GM12878 (cell line): ENCODE measurements around the gene RNF31. TPM values are rescaled to one million over a fixed set of nuclear protein-coding genes. Genes with fewer than 3 reads are reported as not detected.

ENCODE experiments used
- ATAC-seq: fragments of 200-7000 bp; cut with Tn5 transposase; 3 replicates; pipeline ENCODE4 v1.9.1; 2020; ENCODE audit warnings: mild to moderate bottlenecking, moderate library complexity
- BruUV-seq: library from RNA; stranded (reverse); fragments of 400-500 nt; replicated peaks from 2 replicates; lab custom pipeline; 2021; lab: Mats Ljungman, UMichigan
- CTCF ChIA-PET: fragments of 300-600 bp; sonication (Branson Sonifier 250); formaldehyde crosslinking; extraction: SDS; loops from one replicate; lab custom pipeline; 2021; ENCODE audit warnings: inconsistent platforms; lab: Yijun Ruan, JAX
- POLR2A ChIA-PET: fragments of 350-600 bp; formaldehyde crosslinking; extraction: SDS; loops from one replicate; lab custom pipeline; 2021; ENCODE audit warnings: inconsistent platforms; lab: Charles Lee
- RAD21 ChIA-PET: fragments of 300-600 bp; sonication (Branson Sonifier 250); formaldehyde crosslinking; loops from one replicate; lab custom pipeline; 2023; ENCODE audit warnings: antibody characterized with exemption; ENCODE audit not compliant: unreplicated experiment; lab: Charles Lee
- SMC1A ChIA-PET: fragments of 300-600 bp; sonication (Branson Sonifier 250); formaldehyde crosslinking; loops from one replicate; lab custom pipeline; 2023; ENCODE audit not compliant: unreplicated experiment, uncharacterized antibody; lab: Charles Lee
- DNase-seq: peaks from one replicate; pipeline ENCODE4 v3.0.0-alpha.2; 2011; ENCODE audit warnings: low read depth, low spot score
- FAIRE-seq: peaks from 3 replicates; lab custom pipeline; 2011; peaks lifted over from hg19 to GRCh38; lab: Jason Lieb, UNC
- H2AFZ ChIP-seq: 2 replicates; pipeline ENCODE4 v1.6.0; 2011; ENCODE audit warnings: low read depth, low read length, control low read depth; ENCODE audit not compliant: control insufficient read depth
- H3K27ac ChIP-seq: 2 replicates; pipeline ENCODE4 v1.5.1; 2011; ENCODE audit warnings: control low read depth; ENCODE audit not compliant: control insufficient read depth, insufficient read depth
- H3K27me3 ChIP-seq, 2 experiments: replicated peaks in 1 of 2; 2 replicates each; pipeline versions ENCODE4 v1.6.0 to v1.6.1; 2011; ENCODE audit warnings: low read length in 1 of 2; ENCODE audit not compliant: control insufficient read depth in 2 of 2, insufficient read depth in 2 of 2
- H3K36me3 ChIP-seq, 2 experiments: 2 replicates each; pipeline ENCODE4 v1.5.1; 2011; ENCODE audit warnings: low read length in 1 of 2; ENCODE audit not compliant: control insufficient read depth in 2 of 2, insufficient read depth in 2 of 2
- H3K4me1 ChIP-seq: 2 replicates; pipeline ENCODE4 v1.6.1; 2011; ENCODE audit warnings: mild to moderate bottlenecking, low read length, moderate library complexity, mixed read lengths; ENCODE audit not compliant: control insufficient read depth, insufficient read depth
- H3K4me2 ChIP-seq: 2 replicates; pipeline ENCODE4 v1.6.0; 2011; ENCODE audit warnings: control low read depth; ENCODE audit not compliant: control insufficient read depth, insufficient read depth
- H3K4me3 ChIP-seq: fragments of 200-600 bp; sonication (generic); 2 replicates; pipeline ENCODE4 v1.5.1; 2016
- H3K79me2 ChIP-seq: 2 replicates; pipeline ENCODE4 v1.6.0; 2011; ENCODE audit warnings: low read length; ENCODE audit not compliant: control insufficient read depth, insufficient read depth
- H3K9ac ChIP-seq: 2 replicates; pipeline ENCODE4 v1.8.0; 2011; ENCODE audit warnings: low read length, control low read depth, mixed read lengths; ENCODE audit not compliant: control insufficient read depth, insufficient read depth
- H3K9me3 ChIP-seq: replicated peaks from 3 replicates; pipeline ENCODE4 v1.5.1; 2011; ENCODE audit warnings: mild to moderate bottlenecking, low read length; ENCODE audit not compliant: control insufficient read depth, insufficient read depth
- H4K20me1 ChIP-seq: 2 replicates; pipeline ENCODE4 v1.6.0; 2011; ENCODE audit not compliant: control insufficient read depth, insufficient read depth
- BCL3 ChIP-seq: IDR thresholded peaks from 2 replicates; pipeline ENCODE4 v1.6.1; 2011; ENCODE audit warnings: borderline replicate concordance, low read depth, mild to moderate bottlenecking, moderate library complexity, low read length; ENCODE audit not compliant: insufficient read depth, poor library complexity, severe bottlenecking
- EZH2 ChIP-seq: IDR thresholded peaks from 2 replicates; pipeline ENCODE4 v1.6.1; 2012; ENCODE audit warnings: low read depth, mild to moderate bottlenecking, control low read depth, inconsistent platforms, low read length, borderline replicate concordance; ENCODE audit not compliant: control insufficient read depth
- HDAC2 ChIP-seq: fragments of 200-600 bp; sonication (generic); IDR thresholded peaks from 2 replicates; pipeline ENCODE4 v1.6.1; 2017
- HSF1 ChIP-seq: fragments of 150-350 bp; IDR thresholded peaks from 2 replicates; pipeline ENCODE4 v1.6.1; 2014; ENCODE audit warnings: mild to moderate bottlenecking, low read depth, low read length
- IRF3 ChIP-seq: fragments of 450-650 bp; IDR thresholded peaks from 2 replicates; pipeline ENCODE4 v1.6.1; 2014; ENCODE audit warnings: mild to moderate bottlenecking
- JUND ChIP-seq: IDR thresholded peaks from 2 replicates; pipeline ENCODE4 v1.6.1; 2012; ENCODE audit warnings: low read depth, mild to moderate bottlenecking, low read length, improper control_type of control experiment, moderate library complexity
- KLF5 ChIP-seq: fragments of 450-650 bp; IDR thresholded peaks from 2 replicates; pipeline ENCODE4 v1.6.1; 2014; ENCODE audit warnings: mild to moderate bottlenecking; ENCODE audit not compliant: partially characterized antibody
- MEF2B ChIP-seq: fragments of 450-650 bp; IDR thresholded peaks from 2 replicates; pipeline ENCODE4 v1.6.1; 2018; ENCODE audit warnings: mild to moderate bottlenecking, moderate library complexity; ENCODE audit not compliant: partially characterized antibody, poor library complexity, severe bottlenecking
- MYC ChIP-seq: IDR thresholded peaks from 2 replicates; pipeline ENCODE4 v1.6.1; 2011; ENCODE audit warnings: mild to moderate bottlenecking, low read length, moderate library complexity, inconsistent platforms; ENCODE audit not compliant: insufficient read depth, insufficient replicate concordance, insufficient read length, severe bottlenecking
- PAX5 ChIP-seq: IDR thresholded peaks from 2 replicates; pipeline ENCODE4 v1.6.1; 2011; ENCODE audit warnings: low read depth, low read length, borderline replicate concordance
- PKNOX1 ChIP-seq: fragments of 450-650 bp; IDR thresholded peaks from 2 replicates; pipeline ENCODE4 v1.6.1; 2016; ENCODE audit warnings: mild to moderate bottlenecking
- RFX5 ChIP-seq: IDR thresholded peaks from 2 replicates; pipeline ENCODE4 v1.6.1; 2011; ENCODE audit warnings: low read depth, low read length, improper control_type of control experiment
- SRF ChIP-seq, 2 experiments: IDR thresholded peaks; 2 replicates each; pipeline ENCODE4 v1.6.1; 2011; ENCODE audit warnings: low read depth in 2 of 2, low read length in 2 of 2, mild to moderate bottlenecking in 1 of 2, moderate library complexity in 1 of 2
- USF1 ChIP-seq: IDR thresholded peaks from 2 replicates; pipeline ENCODE4 v1.6.1; 2011; ENCODE audit warnings: borderline replicate concordance, low read depth, mild to moderate bottlenecking, moderate library complexity, mixed read lengths, low read length; ENCODE audit not compliant: insufficient read depth; ENCODE audit errors: extremely low read length
- YY1 ChIP-seq: IDR thresholded peaks from 2 replicates; pipeline ENCODE4 v1.6.1; 2011; ENCODE audit warnings: low read depth, mild to moderate bottlenecking, low read length
- ZZZ3 ChIP-seq: IDR thresholded peaks from 2 replicates; pipeline ENCODE4 v1.6.1; 2011; ENCODE audit warnings: low read depth; ENCODE audit not compliant: control insufficient read depth, insufficient read length
- WGBS: methylation state at CpG from one replicate; pipeline ENCODE4 v1.1.6; 2016; ENCODE audit warnings: low lambda C conversion rate; ENCODE audit not compliant: insufficient replicate concordance, insufficient coverage; ENCODE audit errors: missing lambda C conversion rate; 5-methylcytosine and 5-hydroxymethylcytosine counted together
- in situ Hi-C: fragments of 300-500 bp; cut with MboI; formaldehyde crosslinking; loops from 9 replicates; pipeline ENCODE4 v1.14.3; 2018; ENCODE audit warnings: mixed read lengths
- intact Hi-C: fragments of 100-400 bp; cut with micrococcal nuclease; formaldehyde crosslinking; loops from one replicate; pipeline ENCODE4 v1.14.2; 2022; ENCODE audit not compliant: unreplicated experiment
- polyA plus RNA-seq, 11 experiments: library from polyadenylated mRNA; depleted of rRNA in 4 of 11; unstranded in 6 of 11; stranded (reverse) in 5 of 11; fragments of >200 nt; fragmentation: Nextera tagmentation in 4 of 11; fragmentation: Illumina TruSeq in 1 of 11; extraction: Ambion mirVana in 4 of 11; extraction: Trizol in 1 of 11; gene quantifications; 1 replicate in 1 of 11; 2 replicates in 10 of 11; pipeline versions ENCODE4 v1.2.1 to v1.2.3, GENCODE V29; 2011 to 2016; ENCODE audit warnings: inconsistent platforms in 2 of 11, missing spikeins in 2 of 11, low read depth in 1 of 11
- total RNA-seq, 4 experiments: library from RNA; depleted of rRNA in 3 of 4; stranded (reverse); fragments of >200 nt in 3 of 4; fragmentation: Illumina TruSeq in 1 of 4; extraction: Trizol in 1 of 4; gene quantifications; 2 replicates each; pipeline versions ENCODE4 v1.2.1 to v1.2.3, GENCODE V29; 2013 to 2021

RNF31 gene
- total and polyA plus RNA-seq, 10 of the 15 experiments (the other 5 are each of a cell fraction or from before 2014, with no cell fraction given): 8.5 to 92.7 (median 52.0) TPM

- H3K36me3 ChIP-seq: peaks cover 15 to 44% of the 10 kb centered on the region in 2 experiments
- ATAC-seq (peak; percentile 81), FAIRE-seq (peak; percentile 81), DNase-seq (peak; percentile 93)
- peaks cover 14% of the 10 kb centered on the region for H3K4me1 ChIP-seq
- peak within 1 kb of the TSS; percentile 88 for H3K4me2 ChIP-seq
- BruUV-seq: no TSS peak
- in situ Hi-C loops: no loop called here
- intact Hi-C loops: loop anchor here (5.0 kb wide), 1 partner anchor 151 kb away; the partner anchor contains the start of genes DHRS1 and NOP9
- peak within 1 kb of the TSS; percentile 82 for H3K4me3 ChIP-seq
- peak within 1 kb of the TSS; percentile 66 for H2AFZ ChIP-seq
- no peaks in the 10 kb centered on the region for H3K27me3 ChIP-seq
- POLR2A ChIA-PET: interaction anchor here (0.6 to 5.8 kb wide), 24 partner anchors 9 to 826 kb away, joined by 3 to 99 read pairs (median 8); partner anchors contain the start of genes CHMP4A, CIDEB, DCAF11 and IPO4
- peaks cover 61% of the 10 kb centered on the region for H3K79me2 ChIP-seq
- H3K9me3 ChIP-seq: no peaks in the 10 kb centered on the region; the same call in 2 of the 3 replicates
- peak within 1 kb of the TSS; percentile 94 for H3K27ac ChIP-seq
- peak within 1 kb of the TSS; percentile 88 for H3K9ac ChIP-seq
- RAD21 ChIA-PET: interaction anchor here (0.6 to 3.9 kb wide), 19 partner anchors 9 to 163 kb away, joined by 3 to 37 read pairs (median 6); partner anchors contain the start of genes CHMP4A, CIDEB, DCAF11 and IPO4
- CTCF ChIA-PET: interaction anchor here (0.7 to 8.2 kb wide), 15 partner anchors 10 to 285 kb away, joined by 3 to 63 read pairs (median 6); partner anchors contain the start of genes CHMP4A, CIDEB, DCAF11 and IRF9
- 2% methylated on average over 18 of the region's 25 CpGs for WGBS
- SMC1A ChIA-PET: interaction anchor here (0.6 to 4.8 kb wide), 13 partner anchors 10 to 1177 kb away, joined by 3 to 54 read pairs (median 7); partner anchors contain the start of genes DCAF11, IPO4, IRF9 and NRL
- H4K20me1 ChIP-seq: no peaks in the 10 kb centered on the region
- TF ChIP-seq HDAC2 (no peak), USF1 (no peak), MEF2B (no peak), PAX5 (0 out of 2 replicates have a peak, but pooled peaks have one; percentile 38), EZH2 (no peak), RFX5 (no peak), BCL3 (no peak), SRF (IDR thresholded peaks at IDR 0.05; ENCODE audit: low read depth in 2 of 2, low read length in 2 of 2) (no peak), ZZZ3 (no peak), PKNOX1 (no peak), YY1 (0 out of 2 replicates have a peak, but pooled peaks have one; percentile 20), HSF1 (no peak), JUND (no peak), MYC (no peak), IRF3 (no peak), KLF5 (no peak)
Measured at GRCh38 chr14:24146453-24146977, 783 bp upstream of the RNF31 start, which contains the start of gene PSME2. Gene PSME2, minus strand, starts transcription at chr14:24146610. Its CDS starts 29 bp downstream, at chr14:24146581.
